ENCODE measurements around the gene GADL1. TPM values are rescaled to one million over a fixed set of nuclear protein-coding genes. Genes with fewer than 3 reads are reported as not detected.

Gene GADL1
- polyA plus RNA-seq, 3 donors = not detected

GRCh38 chr3:30756218-30756617, 138.2 kb downstream of the GADL1 start:
- TF ChIP-seq CTCF (IDR thresholded peaks at IDR 0.05) = no peak
- WGBS (ENCODE audit: insufficient coverage) = 100% methylated on average over 1 of the region's 3 CpGs
- no peak overlapping the region for H3K27ac Mint-ChIP-seq
- Histone ChIP-seq H3K4me1 (ENCODE audit: control insufficient read depth in 1 of 2, insufficient read depth in 2 of 2, low read length in 2 of 2) (peaks cover 8 to 36% of the 10 kb centered on the region in 2 donors), H3K79me2 (ENCODE audit: insufficient read depth, low read length) (no peaks in the 10 kb centered on the region), H3K27ac (ENCODE audit: low read depth in 1 of 2, low read length in 2 of 2) (no peak overlapping the region), H2AFZ (ENCODE audit: insufficient read depth, low read depth, low read length, poor library complexity, severe bottlenecking) (no peak overlapping the region), H3K27me3 (ENCODE audit: control insufficient read depth in 2 of 2, insufficient read depth in 2 of 2, low read length in 2 of 2) (no peaks in the 10 kb centered on the region), H3K36me3 (replicated peaks in 1 of 2; ENCODE audit: control insufficient read depth in 1 of 2, insufficient read depth in 2 of 2, low read length in 2 of 2) (no peaks in the 10 kb centered on the region), H4K20me1 (ENCODE audit: insufficient read depth, low read length) (no peaks in the 10 kb centered on the region), H3K4me3 (replicated peaks in 1 of 3; ENCODE audit: low read depth in 2 of 3, low read length in 3 of 3) (no peak overlapping the region), H3K9me3 (replicated peaks in 1 of 2; ENCODE audit: control insufficient read depth in 1 of 2, insufficient read depth in 1 of 2, low read length in 2 of 2) (no peaks in the 10 kb centered on the region), H3K9ac (ENCODE audit: insufficient read depth, low read length, poor library complexity, severe bottlenecking) (no peak overlapping the region), H3K4me2 (replicated peaks; ENCODE audit: extremely low read depth, low read length, poor library complexity, severe bottlenecking) (no peak overlapping the region)
- H3K4me1 Mint-ChIP-seq = peaks cover 27% of the 10 kb centered on the region
- peaks cover 0 to 2% (median 0%) of the 10 kb centered on the region in 7 donors for H3K9me3 Mint-ChIP-seq
- DNase-seq = no peak
- H3K4me3 Mint-ChIP-seq = no peak overlapping the region
- no peaks in the 10 kb centered on the region for H3K36me3 Mint-ChIP-seq
- peaks cover 0 to 2% (median 0%) of the 10 kb centered on the region in 3 donors for H3K27me3 Mint-ChIP-seq (ENCODE audit: low read depth in 3 of 3)
- intact Hi-C loops (cut with micrococcal nuclease) = no loop called here

- Histone ChIP-seq H3K4me2 (replicated peaks; ENCODE audit: extremely low read depth, low read length, poor library complexity, severe bottlenecking) (no peak overlapping the region), H2AFZ (ENCODE audit: insufficient read depth, low read depth, low read length, poor library complexity, severe bottlenecking) (no peak overlapping the region), H3K4me1 (ENCODE audit: control insufficient read depth in 1 of 2, insufficient read depth in 2 of 2, low read length in 2 of 2) (peaks cover 8 to 24% of the 10 kb centered on the region in 2 donors), H3K27me3 (ENCODE audit: control insufficient read depth in 2 of 2, insufficient read depth in 2 of 2, low read length in 2 of 2) (no peaks in the 10 kb centered on the region), H4K20me1 (ENCODE audit: insufficient read depth, low read length) (no peaks in the 10 kb centered on the region), H3K9me3 (replicated peaks in 1 of 2; ENCODE audit: control insufficient read depth in 1 of 2, insufficient read depth in 1 of 2, low read length in 2 of 2) (no peaks in the 10 kb centered on the region), H3K36me3 (replicated peaks in 1 of 2; ENCODE audit: control insufficient read depth in 1 of 2, insufficient read depth in 2 of 2, low read length in 2 of 2) (no peaks in the 10 kb centered on the region), H3K27ac (ENCODE audit: low read depth in 1 of 2, low read length in 2 of 2) (no peak overlapping the region), H3K9ac (ENCODE audit: insufficient read depth, low read length, poor library complexity, severe bottlenecking) (no peak overlapping the region), H3K4me3 (replicated peaks in 1 of 3; ENCODE audit: low read depth in 2 of 3, low read length in 3 of 3) (no peak overlapping the region), H3K79me2 (ENCODE audit: insufficient read depth, low read length) (no peaks in the 10 kb centered on the region)
- H3K4me3 Mint-ChIP-seq = no peak overlapping the region
- WGBS (ENCODE audit: insufficient coverage) = no CpG with 5 or more reads among the region's 4 CpGs
- H3K27me3 Mint-ChIP-seq (ENCODE audit: low read depth in 3 of 3) = peaks cover 0 to 2% (median 0%) of the 10 kb centered on the region in 3 donors
- peaks cover 14% of the 10 kb centered on the region for H3K4me1 Mint-ChIP-seq
- no peak for TF ChIP-seq CTCF (IDR thresholded peaks at IDR 0.05)
- DNase-seq = no peak
- peaks cover 0 to 2% (median 0%) of the 10 kb centered on the region in 7 donors for H3K9me3 Mint-ChIP-seq
- intact Hi-C loops (cut with micrococcal nuclease) = no loop called here
- no peak overlapping the region for H3K27ac Mint-ChIP-seq
- H3K36me3 Mint-ChIP-seq = no peaks in the 10 kb centered on the region
These were observed 140.0 kb downstream of the GADL1 start for GRCh38 chr3:30754426-30754825.

Data from CD14-positive monocyte (primary cell).